ENCODE data around the gene EEFSEC.
A peak's percentile ranks its signal among the peaks of the same experiment; 100 is the strongest.

The EEFSEC gene

DNA sequence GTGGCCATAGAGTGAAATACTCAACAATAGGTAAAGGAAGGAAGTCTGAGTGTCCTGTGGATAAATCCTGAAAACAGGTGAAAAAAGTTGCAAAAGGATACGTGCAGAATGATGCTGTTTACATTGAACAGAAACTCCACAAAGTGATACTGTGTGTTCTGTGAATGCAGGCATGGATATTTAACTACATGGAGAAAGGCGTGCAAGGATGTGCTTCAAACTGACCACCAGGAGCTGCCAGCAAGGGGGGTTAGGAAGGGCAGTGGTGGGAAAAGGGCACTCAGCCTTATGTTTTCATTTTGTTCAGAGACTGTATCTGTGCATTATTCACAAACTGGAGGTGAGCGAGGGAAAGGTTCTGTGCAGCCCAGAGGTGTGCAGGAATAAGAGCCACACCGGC lies 266.0 kb downstream of the EEFSEC start:
- DNase-seq, result no peak

DNA sequence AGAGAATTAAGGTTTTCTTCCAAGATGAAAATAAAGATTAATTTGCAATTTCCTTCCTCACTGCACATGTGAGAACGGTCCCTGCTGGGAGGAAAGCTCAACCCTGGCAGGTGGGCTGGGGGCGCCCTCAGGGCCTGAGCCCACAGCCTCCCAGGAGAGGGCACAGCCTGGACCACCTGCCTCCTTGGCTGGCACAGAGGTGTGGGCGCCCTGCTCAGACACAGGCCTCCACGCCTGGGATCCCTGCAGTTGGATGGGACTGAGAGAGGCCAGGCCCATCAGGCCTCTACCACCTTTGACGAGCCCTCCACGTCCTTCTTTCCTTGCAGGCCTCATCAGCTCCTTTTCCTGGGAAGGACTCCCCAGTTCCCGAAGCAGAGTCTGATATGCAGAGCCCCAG lies 267.0 kb downstream of the EEFSEC start:
- DNase-seq, result no peak

DNA sequence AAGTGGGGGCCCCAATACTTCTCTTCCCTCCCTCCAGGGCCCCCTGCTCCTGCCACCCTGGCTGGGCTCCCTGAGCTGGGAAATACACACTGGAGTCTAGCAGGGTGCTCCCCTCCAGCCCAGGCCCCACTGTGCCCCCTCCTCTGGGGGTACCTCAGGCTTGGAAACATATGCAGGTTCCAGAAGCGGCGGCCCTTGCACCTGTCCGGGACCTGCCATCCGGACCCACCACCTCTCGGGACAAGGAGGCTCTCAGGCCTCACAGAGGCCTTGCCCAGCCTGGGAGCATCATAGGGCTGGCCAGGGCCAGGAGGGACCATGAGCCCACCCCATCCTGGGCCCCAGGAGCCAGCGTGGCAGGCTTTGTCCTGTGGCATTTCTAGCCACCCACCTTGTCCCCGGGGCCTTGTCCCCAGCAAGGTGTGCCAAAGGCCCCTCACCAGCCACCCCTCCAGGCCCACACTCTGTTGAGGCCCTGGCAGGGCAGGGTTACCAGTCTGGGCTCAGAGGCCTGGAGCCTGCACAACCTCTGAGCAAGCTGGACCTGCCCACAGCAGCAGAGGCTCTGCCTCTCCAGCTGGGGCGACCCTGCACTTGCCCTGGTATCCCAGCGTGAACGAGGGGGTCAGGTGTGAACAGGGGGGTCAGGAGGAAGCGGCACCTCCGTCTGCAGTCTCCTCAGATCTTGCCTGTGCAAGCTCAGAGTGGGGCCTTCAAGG lies 267.6 kb downstream of the EEFSEC start:
- DNase-seq, result no peak

DNA sequence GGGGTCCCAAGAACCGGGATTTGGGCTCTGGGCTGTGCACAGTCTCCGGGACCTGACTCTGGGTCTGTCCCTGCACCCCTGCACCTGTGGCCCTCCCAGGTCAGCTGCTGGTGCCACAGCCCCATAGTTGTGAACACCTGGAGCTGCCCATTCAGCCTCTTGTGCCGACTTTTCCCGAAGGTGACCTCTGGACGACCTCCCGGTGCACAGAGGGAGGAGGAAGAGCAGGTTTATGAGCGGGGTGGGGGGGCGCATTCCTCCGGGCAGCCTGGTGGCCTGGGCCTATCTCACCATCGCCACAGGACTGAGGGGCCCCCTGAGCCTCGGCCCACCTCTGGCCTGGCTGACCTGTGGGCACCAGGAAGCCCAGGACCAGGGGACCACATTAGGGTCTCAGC lies 268.2 kb downstream of the EEFSEC start:
- no peak for DNase-seq

DNA sequence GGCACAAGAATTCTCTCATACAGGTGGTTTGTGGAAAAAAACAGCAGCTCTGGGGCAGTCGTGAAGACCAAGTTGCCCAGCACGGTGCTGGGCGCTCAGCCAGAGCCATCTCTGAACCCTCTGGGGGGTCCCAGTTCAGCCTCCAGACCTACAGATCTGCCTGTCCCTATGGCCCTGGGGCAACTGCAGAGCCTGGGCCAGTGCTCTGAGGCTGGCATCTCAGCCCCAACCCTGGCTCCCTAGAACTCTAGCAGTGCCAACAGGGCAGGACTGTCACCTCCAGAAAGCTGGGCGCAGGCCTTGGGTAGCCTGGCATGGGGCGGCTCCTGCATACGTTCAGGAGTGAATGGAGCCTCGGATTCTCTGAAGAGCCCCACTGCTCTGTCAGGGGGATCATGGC lies 268.7 kb downstream of the EEFSEC start:
- DNase-seq, result no peak

DNA sequence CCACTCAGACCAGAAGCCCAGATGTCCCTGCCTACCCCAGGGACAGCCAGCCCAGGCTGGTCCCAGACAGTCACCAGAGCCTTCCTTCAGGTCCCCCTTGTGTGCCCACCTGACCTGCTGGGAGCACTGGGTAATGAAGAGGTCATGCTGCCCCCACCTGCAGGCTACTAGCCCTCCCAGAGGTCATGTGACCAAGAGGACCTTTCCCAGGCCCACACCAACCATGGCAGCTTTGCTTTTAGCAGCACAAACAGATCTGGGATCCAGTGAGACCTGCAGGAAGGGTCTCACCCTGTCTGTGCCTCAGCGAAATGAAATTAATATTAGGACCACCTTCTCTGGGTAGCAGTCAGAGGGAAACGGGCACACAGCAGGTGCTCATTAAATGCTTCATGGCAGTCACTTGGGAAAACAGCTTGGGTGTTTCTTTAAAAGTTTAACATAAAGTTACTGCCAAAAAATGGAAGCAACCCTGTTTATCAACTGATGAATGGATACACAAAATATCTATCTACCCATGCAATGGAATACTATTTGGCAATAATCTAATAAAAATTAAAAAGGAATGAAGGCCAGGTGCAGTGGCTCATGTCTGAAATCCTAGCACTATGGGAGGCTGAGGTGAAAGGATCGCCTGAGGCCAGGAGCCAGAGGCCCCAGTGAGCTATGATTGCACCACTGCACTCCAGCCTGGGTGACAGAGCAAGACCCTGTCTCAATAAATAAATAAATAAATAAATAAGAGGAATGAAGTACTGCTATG lies 269.7 kb downstream of the EEFSEC start:
- DNase-seq, result no peak

DNA sequence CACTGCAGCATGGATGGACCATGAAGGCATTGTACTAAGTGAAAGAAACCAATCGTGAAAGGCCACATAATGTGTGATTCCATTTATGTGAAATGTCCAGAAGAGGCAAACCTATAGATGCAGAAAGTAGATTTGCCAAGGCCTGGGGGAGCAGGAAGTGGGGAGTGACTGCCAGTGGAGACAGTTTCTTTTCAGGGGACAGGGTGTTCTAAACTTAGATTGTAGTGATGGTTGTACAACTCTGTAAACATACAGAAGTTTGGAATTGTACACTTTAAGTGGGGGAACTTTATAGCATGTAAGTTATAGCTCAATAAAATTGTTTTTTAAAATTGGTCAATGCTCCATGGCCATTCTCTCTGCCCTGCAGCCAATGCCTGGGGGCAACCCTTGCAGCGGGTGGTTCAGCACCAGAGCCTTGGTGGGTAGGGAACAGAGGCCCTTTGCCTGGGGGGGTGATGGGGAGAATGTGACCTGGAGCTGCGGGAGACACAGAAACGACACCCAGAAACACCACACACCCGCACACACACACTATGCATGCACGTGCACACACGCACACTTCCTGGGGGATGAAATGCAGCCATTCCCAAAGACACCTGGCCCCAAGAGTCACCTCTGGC lies 270.4 kb downstream of the EEFSEC start:
- DNase-seq, result no peak

DNA sequence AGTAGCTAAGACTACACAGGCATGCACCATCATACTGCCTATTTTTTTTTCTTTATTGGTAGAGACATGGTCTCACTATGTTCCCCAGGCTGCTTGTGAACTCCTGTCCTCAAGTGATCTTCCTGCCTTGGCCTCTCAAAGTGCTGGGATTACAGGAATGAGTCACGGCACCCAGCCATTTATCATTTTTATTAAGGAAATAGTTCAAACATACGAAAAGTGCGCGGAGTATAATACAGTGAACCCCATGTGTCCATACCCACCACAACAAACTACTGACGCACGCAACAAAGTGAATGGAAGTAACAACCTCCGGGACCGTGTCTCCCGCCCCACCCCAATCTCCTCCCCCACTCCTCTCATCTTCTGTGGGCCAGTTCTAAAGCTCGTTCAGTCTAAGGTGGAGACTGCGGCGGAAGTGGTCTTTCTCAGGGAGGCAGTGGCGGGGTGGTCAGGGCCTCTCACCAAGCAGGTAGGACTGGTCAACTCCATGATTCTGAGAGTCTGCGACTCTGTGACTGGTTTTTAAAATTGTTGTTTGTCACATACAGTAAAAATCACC lies 271.3 kb downstream of the EEFSEC start:
- DNase-seq, result no peak

DNA sequence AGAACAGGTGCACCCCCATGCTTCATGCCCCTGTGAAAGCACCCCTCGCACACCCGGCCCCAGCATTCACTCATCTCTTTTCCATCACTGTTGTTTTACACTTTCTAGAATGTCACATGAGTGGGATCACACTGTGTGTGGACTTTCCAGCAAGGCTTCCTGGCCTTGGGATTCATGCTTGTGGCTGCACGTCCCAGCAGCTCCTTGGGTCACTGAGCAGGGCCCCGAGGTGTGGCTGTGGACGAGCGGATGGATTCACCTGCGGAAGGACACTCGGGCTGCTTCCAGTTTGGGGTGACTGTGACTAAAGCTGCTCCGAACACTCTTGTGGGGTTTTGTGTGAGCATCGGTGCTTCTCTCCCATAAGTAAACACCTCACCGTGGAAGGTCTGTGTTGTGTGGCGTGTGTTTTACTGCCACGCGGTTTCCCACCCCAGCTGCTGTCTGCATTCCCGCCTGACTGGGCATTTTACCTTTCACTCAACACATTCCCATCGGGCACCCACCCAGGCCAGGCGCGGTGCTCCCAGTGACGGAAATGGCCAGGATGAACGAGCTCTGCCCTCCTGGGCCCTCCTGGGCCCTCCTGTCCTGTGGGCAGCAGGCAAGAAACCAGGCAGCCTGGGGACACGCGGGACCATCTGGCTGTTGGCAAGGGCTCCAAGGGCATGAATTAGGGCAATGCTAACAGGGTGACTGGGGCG lies 272.0 kb downstream of the EEFSEC start:
- no peak for DNase-seq

DNA sequence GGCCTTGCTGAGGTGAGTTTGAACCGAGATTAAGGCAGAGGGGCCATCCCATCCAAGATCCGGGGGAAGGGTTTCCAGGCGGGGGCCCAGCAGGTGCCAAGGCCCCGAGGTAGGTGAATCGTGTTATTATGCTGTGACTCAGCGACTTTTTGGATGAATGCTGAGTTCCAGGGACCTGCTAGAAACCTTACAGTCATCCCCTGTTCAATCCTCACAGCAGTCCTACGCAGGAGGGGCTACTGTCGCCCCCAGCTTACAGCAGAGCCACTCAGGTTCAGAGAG lies 272.5 kb downstream of the EEFSEC start:
- no peak for DNase-seq

DNA sequence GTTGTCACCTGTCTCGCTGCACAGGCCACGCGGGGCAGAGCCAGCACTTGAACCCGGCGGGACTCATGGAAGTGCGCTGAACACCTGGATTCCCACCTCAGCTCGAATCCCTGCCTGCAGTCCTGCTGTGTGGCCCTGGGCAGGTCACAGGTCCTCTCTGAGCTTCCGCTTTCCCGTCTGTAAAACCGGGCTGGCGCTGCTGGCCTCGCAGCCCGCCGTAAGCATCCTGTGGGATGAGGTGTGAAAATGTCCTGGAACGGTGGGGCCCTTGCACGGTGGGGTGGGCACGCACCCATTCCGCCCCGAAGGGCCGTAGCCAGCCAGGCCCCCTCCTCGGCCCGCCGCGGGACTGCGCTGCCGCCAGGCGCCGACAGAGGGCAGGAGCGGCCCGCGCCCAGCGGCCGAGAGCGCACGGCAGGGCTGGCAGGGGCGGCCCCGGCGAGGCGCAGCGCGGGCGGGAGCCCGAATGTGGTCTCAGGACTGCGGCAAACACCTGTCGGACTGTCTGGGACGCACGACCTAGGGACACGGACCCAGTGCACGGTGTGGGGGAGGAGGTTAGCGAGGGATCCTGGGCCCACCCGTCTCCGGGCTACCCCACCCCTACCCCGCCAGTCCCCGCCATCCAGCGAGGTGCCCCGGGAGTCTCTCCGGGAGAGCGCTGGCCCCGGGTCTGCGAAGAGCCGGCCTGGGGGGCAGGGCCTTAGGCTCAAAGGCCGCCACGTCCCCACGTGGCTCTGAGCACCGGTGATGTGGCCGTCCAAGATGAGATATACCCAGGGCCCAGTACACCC lies 273.0 kb downstream of the EEFSEC start:
- peak; percentile 30 for DNase-seq

DNA sequence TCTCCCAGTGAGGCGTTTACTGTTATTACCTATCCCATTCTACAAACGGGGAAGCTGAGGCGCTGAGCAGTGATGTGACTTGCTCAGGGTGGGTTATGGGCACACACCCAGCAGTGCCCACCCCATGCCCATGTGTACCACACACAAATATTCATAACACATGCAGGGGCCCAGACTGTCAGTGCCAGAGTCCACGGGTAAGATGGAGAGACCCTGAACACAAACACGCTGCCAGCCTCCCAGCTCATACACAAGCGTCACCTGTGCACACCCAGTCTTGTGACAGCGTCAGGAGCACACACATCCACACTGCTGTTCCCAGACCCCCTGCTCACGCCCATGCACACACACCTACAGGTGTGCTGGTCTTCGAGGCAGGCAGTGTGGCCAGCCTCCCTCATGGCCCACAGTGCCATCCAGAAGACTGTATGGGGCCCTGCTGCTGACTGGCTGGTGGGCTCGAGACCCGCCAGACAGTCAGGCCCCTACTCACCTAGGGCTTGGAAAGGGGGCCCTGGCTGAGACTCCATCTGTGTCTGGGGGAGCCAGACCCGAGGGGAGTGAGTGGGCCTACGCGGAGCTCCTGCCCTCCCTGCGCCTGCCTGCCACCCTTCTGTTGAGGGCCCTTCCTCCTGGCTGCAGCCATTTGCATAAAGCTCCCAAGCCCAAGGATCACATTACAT lies 274.0 kb downstream of the EEFSEC start:
- DNase-seq, result no peak

DNA sequence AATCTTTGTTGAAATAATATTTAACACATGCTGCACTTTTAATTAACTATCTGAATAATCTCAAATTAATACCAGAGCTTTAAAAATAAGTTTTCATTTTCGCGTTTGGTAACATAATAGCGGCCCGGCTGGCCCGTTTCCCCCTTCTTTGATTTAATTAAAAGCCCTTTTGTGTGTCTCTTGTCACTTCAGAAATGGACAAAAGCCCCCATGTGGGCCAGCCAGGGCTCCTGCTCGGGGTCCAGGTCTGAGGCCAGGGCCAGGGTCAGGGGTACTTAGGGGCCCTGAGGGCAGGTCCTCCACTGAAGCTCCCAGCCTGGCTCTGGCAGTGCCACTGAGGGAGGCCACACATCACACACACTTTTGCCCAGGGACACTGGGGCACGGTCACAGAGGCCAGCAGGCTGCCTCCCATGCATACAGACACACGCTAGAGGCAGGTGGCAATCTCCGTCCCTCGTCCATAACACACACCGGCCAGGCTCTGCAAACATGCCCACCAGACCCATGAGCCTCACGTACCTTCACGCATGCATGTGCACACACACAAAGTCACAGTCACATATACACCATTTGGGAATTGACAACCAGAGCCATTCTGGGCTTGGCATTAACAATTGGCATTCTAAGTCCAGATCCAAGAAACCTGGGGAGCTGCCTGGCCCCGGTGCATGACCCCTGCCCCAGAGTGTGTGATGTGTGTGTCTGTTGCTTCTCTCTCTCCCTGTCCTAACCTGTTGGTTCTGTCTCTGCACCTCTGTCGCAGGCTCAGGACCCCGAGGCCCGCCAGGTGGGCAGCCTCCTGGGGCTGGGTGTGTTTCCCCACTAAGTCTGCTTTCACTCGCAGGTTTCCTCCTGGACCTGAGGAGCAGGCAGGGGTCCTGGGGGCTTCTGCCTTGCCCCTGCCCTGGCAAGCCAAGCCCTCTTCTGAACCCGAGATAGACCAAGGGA lies 274.9 kb downstream of the EEFSEC start:
- no peak for DNase-seq

DNA sequence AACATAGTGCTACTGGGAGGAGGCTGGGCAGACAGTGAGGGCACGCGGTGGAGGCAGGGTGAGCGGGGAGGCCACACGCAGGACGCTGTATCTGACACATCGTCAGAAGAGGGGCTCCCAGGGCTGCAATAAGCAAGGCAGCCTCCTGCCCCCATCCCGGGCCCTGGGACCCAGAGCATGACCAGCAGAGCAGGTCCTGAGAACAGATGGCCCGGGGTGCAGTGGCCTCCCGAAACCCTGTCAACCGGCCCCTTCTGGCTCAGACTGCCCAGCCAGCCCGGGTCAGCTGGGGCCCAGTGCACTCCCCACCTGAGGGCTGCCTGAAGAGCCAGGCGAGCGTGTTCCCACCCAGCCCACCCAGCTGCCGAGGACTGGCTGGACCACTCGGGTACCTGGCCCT lies 276.0 kb downstream of the EEFSEC start:
- DNase-seq, result no peak

DNA sequence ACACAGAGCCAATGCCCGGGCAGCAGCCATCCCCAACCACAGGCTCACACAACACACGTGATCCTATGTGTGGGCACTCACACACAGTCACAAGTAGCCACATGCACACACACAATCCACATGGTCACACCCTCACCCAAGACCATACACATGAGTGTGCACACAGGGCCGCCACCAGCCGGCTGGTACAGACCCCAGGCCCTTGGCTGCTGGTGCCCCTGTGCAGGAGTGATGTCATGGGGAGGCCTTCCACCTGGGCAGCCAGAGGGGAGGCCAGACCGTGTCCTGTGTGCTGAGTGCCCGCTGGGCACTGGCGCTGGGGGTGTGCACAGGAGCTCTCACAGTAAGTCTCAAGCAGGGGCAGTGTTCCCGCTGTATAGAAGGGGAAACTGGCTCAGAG lies 276.5 kb downstream of the EEFSEC start:
- no peak for DNase-seq

DNA sequence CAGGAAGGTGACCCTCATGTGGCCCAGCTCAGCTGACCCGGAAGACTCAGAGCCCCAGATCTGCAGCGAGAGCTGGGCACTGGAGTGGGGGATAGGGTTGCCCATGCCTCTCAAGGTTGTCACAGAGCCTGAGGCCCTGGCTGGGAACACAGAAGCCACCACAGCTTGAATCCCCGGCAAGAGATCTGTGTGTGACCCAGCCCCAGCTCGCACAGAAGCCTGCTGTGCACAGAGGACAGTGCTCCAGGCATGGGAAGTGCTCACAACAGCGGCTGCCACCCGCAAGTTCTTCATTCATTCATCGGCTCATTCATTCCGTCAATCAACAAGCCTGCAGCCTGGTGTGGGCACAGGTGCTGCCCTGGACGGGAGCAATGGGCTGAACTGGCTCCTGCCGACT lies 277.0 kb downstream of the EEFSEC start:
- DNase-seq, result no peak

DNA sequence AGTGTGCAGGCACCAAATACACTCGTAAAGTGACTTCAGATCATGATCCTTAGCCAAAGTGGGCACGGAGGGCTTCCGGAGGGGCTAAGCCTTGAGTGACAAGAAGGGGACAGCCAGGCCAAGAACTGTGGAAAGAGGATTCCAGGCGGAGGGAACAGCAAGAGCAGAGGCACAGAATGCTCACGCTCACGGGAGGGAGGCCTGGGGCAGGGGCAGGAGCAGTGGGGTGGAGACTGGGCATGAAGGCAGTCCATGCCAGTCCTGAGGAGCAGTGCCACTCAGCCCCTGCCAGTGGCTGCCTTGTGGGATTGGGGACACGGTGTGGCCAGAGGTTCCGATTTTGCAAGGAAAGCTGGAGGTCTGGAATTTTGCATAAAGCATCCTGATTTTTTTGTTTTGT lies 277.4 kb downstream of the EEFSEC start:
- no peak for DNase-seq

DNA sequence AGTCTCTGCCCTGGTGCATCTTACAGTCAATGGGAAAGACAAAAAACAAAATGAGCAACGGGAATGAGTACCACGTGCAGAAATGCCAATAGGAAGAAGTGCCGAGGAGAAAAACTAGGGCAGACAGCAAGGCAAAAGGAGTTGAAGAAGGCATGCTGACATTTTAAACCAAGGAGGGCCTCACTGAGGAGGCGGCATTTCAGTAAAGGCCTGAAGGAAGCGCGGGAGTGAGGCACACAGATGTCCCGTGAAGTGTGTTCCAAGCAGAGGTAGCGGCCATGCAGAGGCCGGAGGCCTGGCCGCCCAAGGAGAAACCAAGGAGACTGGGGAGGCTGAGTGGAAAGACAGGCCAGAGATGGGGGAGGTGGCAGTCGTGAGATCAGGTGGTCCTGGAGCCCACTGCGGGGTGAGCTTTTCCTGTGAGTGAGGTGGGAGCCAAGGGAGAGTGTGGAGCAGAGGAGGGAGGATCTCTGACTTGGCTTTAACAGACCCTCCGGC lies 278.6 kb downstream of the EEFSEC start:
- DNase-seq, result no peak

DNA sequence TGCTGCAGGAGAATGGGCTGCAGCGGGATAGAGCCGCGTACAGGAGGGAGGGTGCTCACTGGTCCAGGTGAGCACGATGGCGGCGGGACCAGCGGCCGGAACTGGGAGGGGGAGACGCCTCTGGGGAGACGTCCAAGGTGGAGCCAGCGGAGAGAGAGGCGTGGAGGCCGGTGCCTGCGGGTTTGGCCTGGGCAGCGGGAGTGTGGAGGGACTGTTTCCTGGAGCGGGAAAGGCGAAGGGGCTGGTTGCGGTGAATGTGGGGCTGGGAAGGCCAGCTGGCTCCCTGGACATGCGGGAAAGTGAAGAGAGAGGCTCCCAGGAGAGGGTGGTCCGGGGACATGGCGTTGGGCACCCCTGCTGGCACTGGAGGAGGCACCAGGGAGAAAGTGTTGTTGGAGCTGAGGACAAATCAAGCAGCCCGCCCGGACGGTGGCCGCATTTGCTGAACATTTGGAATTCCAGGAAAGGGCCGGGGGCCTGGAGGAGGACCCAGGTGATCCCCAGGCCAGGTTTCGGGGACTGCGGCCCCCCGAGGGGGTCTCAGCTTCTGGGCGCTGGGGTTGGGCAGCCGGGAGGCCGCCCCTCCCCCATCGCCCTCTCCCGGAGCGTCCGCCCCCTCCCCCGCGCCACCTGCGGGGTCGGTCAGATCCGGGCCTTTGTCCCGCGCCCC lies 279.2 kb downstream of the EEFSEC start:
- no peak for DNase-seq
